ENCODE measurements around the gene ERBIN.

- TF ChIP-seq EZH2 (IDR thresholded peaks at IDR 0.05; ENCODE audit: low read length, missing control alignments) (no peak), CTCF (conservative IDR thresholded peaks at IDR 0.05 in 1 of 2, IDR thresholded peaks at IDR 0.05 in 1 of 2; ENCODE audit: low read depth in 1 of 2, low read length in 2 of 2) (no peak)
Measured at GRCh38 chr5:65969539-65970393, 43.4 kb downstream of the ERBIN start.

Measured in fibroblast of lung (primary cell).